AG04449 (cell line): ENCODE data around the gene FHL3.

ENCODE experiments used
- CTCF ChIA-PET: fragments of 350-600 bp; formaldehyde crosslinking; extraction: SDS; loops from one replicate; lab custom pipeline; 2021; ENCODE audit warnings: antibody characterized with exemption; lab: Yijun Ruan, JAX
- POLR2A ChIA-PET: fragments of 400-600, 350-600 bp; formaldehyde crosslinking; extraction: SDS; loops from one replicate; lab custom pipeline; 2020; ENCODE audit warnings: antibody characterized with exemption, inconsistent platforms; lab: Yijun Ruan, JAX
- DNase-seq: peaks from one replicate; pipeline ENCODE4 v3.0.0-alpha.2; 2010; ENCODE audit warnings: low read depth, low spot score
- H3K4me3 ChIP-seq: 2 replicates; pipeline ENCODE4 v1.5.1; 2011; ENCODE audit warnings: low read depth, mild to moderate bottlenecking, control low read depth, low read length
- TF ChIP-seq, protein P1 (sequence below): IDR thresholded peaks from one replicate; pipeline ENCODE4 v1.5.1; 2011; ENCODE audit warnings: mild to moderate bottlenecking, moderate library complexity, low read length, control low read depth, inconsistent platforms; ENCODE audit not compliant: insufficient read depth; ENCODE audit errors: missing control alignments

The FHL3 gene

DNA sequence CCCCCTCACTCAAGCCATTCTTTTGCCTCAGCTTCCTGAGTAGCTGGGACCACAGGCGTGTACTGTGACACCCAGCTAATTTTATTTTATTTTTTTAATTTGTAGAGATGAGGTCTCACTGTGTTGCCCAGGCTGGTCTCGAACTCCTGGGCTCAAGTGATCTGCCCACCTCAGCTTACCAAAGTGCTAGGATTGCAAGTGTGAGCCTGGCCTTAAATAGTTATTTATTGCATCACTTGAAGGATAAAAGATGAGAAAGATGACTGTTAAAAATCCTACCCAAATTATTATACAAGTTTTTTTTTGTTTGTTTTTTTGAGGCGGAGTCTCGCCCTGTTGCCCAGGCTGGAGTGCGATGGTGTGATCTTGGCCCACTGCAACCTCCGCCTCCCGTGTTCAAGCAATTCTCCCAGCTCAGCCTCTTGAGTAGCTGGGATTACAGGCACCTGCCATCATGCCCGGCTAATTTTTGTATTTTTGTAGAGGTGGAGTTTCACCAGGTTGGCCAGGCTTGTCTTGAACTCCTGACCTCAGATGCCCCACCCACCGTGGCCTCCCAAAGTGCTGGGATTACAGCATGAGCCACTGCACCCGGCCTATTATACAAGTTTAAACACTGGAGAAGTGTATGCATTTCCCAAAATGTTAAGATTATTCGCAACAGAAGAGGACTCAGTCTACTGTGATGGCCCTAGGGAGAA lies 9.6 kb upstream of the FHL3 start:
- ChIA-PET CTCF (interaction anchor here (1.3 to 20.1 kb wide), 6 partner anchors 8 to 821 kb away, joined by 5 to 398 read pairs (median 32); partner anchors contain the start of gene SF3A3), POLR2A (no interaction called here)
- TF ChIP-seq, protein P1, sequence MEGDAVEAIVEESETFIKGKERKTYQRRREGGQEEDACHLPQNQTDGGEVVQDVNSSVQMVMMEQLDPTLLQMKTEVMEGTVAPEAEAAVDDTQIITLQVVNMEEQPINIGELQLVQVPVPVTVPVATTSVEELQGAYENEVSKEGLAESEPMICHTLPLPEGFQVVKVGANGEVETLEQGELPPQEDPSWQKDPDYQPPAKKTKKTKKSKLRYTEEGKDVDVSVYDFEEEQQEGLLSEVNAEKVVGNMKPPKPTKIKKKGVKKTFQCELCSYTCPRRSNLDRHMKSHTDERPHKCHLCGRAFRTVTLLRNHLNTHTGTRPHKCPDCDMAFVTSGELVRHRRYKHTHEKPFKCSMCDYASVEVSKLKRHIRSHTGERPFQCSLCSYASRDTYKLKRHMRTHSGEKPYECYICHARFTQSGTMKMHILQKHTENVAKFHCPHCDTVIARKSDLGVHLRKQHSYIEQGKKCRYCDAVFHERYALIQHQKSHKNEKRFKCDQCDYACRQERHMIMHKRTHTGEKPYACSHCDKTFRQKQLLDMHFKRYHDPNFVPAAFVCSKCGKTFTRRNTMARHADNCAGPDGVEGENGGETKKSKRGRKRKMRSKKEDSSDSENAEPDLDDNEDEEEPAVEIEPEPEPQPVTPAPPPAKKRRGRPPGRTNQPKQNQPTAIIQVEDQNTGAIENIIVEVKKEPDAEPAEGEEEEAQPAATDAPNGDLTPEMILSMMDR = no peak
- no peak overlapping the region for H3K4me3 ChIP-seq
- no peak for DNase-seq

DNA sequence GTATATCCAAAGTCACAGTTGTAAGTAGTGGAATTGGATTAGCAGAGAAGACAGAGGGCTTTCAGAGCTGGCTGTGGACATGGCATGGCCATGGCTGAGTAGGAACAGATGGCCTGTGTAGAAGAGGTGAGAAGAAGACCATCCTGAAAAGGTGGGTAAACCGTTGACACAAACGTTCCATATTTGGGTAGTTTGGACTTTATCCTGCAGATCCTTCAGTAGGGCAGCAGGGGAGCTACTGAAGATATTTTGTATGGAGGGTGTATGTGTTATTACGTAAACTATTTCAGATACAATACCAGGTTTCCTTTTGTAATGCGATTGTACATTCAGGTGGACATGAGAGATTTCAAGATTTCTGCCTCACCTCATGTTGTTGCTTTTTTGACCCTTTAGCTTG lies 8.9 kb upstream of the FHL3 start:
- H3K4me3 ChIP-seq = peak overlapping the region; percentile 82
- TF ChIP-seq, protein P1 = no peak
- ChIA-PET CTCF (interaction anchor here (1.3 to 20.1 kb wide), 5 partner anchors 9 to 822 kb away, joined by 5 to 398 read pairs (median 13); partner anchors contain the start of gene SF3A3), POLR2A (interaction anchor here (3.9 kb wide), 1 partner anchor 13 kb away, joined by 26 read pairs; no protein-coding TSS in a partner anchor)
- no peak for DNase-seq

DNA sequence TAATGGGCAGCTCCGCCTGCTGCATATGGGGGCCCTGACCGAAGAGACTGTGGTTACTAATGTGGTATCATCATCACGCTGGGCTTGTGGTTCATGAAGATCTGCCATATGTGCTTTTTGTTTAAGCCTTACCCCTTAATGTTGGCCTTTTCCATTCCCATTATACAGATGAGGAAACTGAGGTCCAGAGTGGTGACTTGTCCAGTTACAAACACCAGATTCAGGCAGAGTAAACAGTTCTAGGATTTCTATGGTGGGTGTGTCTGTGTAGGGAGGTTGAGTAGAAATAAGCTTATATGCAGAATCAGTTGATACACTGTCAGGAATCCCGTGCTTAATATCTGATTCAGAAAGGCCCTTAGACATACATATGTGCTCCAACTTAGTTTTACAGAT lies 7.9 kb upstream of the FHL3 start:
- POLR2A ChIA-PET = interaction anchor here (0.8 to 3.9 kb wide), 6 partner anchors 10 to 821 kb away, joined by 4 to 26 read pairs (median 6); partner anchors contain the start of gene SF3A3
- no peak for DNase-seq
- TF ChIP-seq, protein P1 = no peak
- peak overlapping the region; percentile 82 for H3K4me3 ChIP-seq
- CTCF ChIA-PET = interaction anchor here (0.7 to 20.1 kb wide), 5 partner anchors 10 to 823 kb away, joined by 3 to 398 read pairs (median 13); partner anchors contain the start of gene SF3A3

- POLR2A ChIA-PET = interaction anchor here (0.8 to 3.9 kb wide), 7 partner anchors 9 to 822 kb away, joined by 4 to 26 read pairs (median 6); partner anchors contain the start of gene SF3A3
- CTCF ChIA-PET = interaction anchor here (0.7 to 20.1 kb wide), 6 partner anchors 8 to 823 kb away, joined by 3 to 398 read pairs (median 8); partner anchors contain the start of gene SF3A3
- peak; percentile 98 for DNase-seq
- peak within 1 kb of the TSS; percentile 82 for H3K4me3 ChIP-seq
- TF ChIP-seq, protein P1 = no peak
Observed at GRCh38 chr1:38012363-38013226, 7.3 kb upstream of the FHL3 start, which contains the start of gene UTP11. Gene UTP11 (plus strand): TSS chr1:38012734. CDS start chr1:38012803, 69 bp downstream.

- ChIA-PET CTCF (interaction anchor here (0.6 to 6.9 kb wide), 5 partner anchors 9 to 488 kb away, joined by 3 to 50 read pairs (median 23); partner anchors contain the start of gene SF3A3), POLR2A (interaction anchor here (0.7 to 0.8 kb wide), 2 partner anchors 10 to 319 kb away, joined by 3 read pairs; a partner anchor contains a TSS)
- H3K4me3 ChIP-seq = no peak overlapping the region
- TF ChIP-seq, protein P1 = no peak
- no peak for DNase-seq
Observed at GRCh38 chr1:38009841-38010180, 4.5 kb upstream of the FHL3 start.
